ACC112 (cell line): ENCODE data around the gene SEMA7A.

Source experiments
- H2AFZ ChIP-seq: fragments of 200-600 bp; sonication (generic); one replicate; pipeline ENCODE4 v1.6.0; 2017; ENCODE audit warnings: antibody characterized with exemption, low read length; ENCODE audit not compliant: unreplicated experiment
- H3K27ac ChIP-seq: fragments of 200-600 bp; sonication (generic); 2 replicates; pipeline ENCODE4 v1.5.1; 2014; ENCODE audit warnings: low read depth, mild to moderate bottlenecking, antibody characterized with exemption, low read length, moderate library complexity
- H3K27me3 ChIP-seq: fragments of 200-600 bp; sonication (generic); 2 replicates; pipeline ENCODE4 v1.6.1; 2014; ENCODE audit warnings: mild to moderate bottlenecking, antibody characterized with exemption, low read length, moderate library complexity, mixed read lengths; ENCODE audit not compliant: insufficient read depth
- H3K36me3 ChIP-seq: fragments of 200-600 bp; sonication (generic); 2 replicates; pipeline ENCODE4 v1.6.1; 2016; ENCODE audit warnings: mild to moderate bottlenecking, antibody characterized with exemption, low read length, moderate library complexity, mixed read lengths; ENCODE audit not compliant: insufficient read depth
- H3K4me1 ChIP-seq: fragments of 200-600 bp; sonication (generic); one replicate; pipeline ENCODE4 v1.6.1; 2016; ENCODE audit warnings: low read length, mixed read lengths; ENCODE audit not compliant: insufficient read depth, unreplicated experiment, control insufficient read depth
- H3K4me3 ChIP-seq: fragments of 200-600 bp; sonication (generic); 2 replicates; pipeline ENCODE4 v1.5.1; 2014; ENCODE audit warnings: mild to moderate bottlenecking, low read depth, low read length
- H3K79me2 ChIP-seq: fragments of 200-600 bp; sonication (generic); one replicate; pipeline ENCODE4 v1.6.0; 2016; ENCODE audit warnings: low read length; ENCODE audit not compliant: control insufficient read depth, unreplicated experiment, insufficient read depth

The SEMA7A gene

DNA sequence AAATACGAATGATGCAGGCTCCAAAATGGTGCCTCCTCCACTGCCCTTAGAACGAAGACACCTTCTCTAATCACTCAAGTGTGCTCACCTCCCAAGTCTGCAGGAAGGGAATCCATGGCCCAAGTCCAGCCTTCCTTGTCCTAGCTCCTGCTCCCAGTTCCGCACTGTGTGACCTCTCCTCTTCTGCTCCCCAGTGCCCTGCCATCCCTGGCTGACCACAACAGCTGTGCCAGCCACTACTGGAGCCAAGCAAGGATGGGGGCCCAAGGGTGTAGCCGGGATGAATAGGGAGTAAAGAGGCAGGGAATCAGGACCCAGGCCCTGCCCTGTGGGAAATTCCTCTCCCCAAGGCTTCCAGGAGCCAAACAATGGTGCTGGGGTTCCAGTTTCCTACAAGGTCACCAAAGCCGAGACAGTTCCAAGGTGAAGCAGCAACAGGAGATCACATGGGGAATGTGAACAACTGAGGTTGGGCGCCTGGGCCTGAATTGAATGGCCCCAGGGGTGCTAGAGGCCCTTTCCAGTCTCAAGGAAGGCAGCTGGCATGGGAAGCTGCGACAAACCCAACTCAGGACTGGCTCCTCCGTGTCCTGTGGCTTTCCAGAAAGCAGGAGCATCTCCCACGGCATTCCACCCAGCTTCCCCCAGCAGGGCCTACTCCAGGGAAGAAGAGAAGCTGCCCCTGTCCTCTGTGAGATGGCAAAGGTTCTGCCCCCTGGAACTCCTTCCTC lies 20.2 kb downstream of the SEMA7A start:
- H3K4me3 ChIP-seq = no peak overlapping the region
- H3K27ac ChIP-seq = no peak overlapping the region
- no peak overlapping the region for H2AFZ ChIP-seq
- H3K27me3 ChIP-seq = no peaks in the 10 kb centered on the region
- H3K4me1 ChIP-seq = peaks cover 31% of the 10 kb centered on the region
- peaks cover 3% of the 10 kb centered on the region; the same call in 1 of the 2 replicates for H3K36me3 ChIP-seq
- H3K79me2 ChIP-seq = peaks cover 21% of the 10 kb centered on the region

DNA sequence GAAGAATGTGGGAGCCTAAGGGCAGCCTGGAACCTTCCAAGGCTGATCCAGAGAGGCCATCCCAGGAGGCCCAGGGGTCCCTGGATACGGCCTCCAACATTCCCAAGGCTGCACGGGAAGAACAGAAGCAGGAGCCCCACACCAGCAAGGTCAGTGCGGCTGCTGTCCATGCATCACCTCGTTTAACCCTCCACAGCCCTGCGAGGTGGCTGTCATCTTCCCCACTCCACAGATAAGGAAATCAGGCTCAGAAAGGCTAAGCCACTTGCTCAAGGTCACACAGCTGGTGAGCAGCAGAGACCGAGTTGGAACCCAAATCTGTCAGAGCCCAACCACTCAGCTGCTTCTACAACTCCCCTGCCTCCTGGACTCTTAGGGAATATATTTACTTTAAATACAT lies 21.6 kb downstream of the SEMA7A start:
- Histone ChIP-seq H3K27me3 (no peaks in the 10 kb centered on the region), H3K4me1 (peaks cover 30% of the 10 kb centered on the region), H2AFZ (no peak overlapping the region), H3K4me3 (no peak overlapping the region), H3K27ac (no peak overlapping the region), H3K36me3 (peaks cover 3% of the 10 kb centered on the region; the same call in 1 of the 2 replicates), H3K79me2 (peaks cover 10% of the 10 kb centered on the region)

DNA sequence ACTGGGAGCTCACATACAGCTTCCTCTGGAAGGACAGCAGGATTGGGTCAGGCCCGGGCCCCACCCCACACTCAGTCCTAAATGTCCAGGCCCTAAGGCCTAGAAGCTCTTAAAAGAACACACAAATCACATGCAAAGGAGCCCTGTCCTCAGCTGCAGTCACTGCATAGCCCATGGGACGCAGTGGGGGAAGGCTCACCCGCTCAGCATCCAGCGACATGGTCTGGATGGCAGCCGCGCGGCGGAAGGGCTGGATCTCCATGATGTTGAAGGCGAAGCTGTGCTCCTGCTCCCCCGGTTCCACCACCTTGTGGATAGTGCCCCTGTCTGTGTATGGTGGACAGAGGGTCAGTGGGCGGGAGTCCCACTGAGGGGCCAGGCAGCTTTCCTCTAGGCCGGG lies 22.1 kb downstream of the SEMA7A start:
- Histone ChIP-seq H3K79me2 (peaks cover 7% of the 10 kb centered on the region), H2AFZ (no peak overlapping the region), H3K27me3 (no peaks in the 10 kb centered on the region), H3K27ac (no peak overlapping the region), H3K36me3 (peaks cover 3% of the 10 kb centered on the region; the same call in 1 of the 2 replicates), H3K4me3 (no peak overlapping the region), H3K4me1 (peaks cover 30% of the 10 kb centered on the region)

DNA sequence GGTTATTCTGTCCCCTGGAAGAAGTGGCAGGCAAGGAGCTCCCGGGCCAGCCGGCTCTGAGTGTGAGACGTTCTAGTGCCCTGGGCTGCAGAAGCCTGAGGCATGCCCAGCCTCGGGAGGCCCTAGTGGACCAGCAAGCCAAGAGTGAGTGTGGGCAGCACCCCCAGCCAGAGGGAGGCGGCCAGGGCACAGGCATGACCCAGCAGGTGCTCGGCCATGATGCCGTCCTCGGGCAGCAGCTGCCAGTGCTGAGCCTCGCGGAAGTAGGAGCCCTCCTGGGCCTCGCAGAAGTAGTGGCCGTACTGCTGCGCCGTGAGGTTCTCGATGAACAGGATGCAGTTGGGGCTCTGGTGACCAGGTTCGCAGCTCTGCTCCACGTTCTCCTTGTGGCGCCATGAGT lies 23.3 kb downstream of the SEMA7A start:
- peaks cover 32% of the 10 kb centered on the region for H3K4me1 ChIP-seq
- no peak overlapping the region for H2AFZ ChIP-seq
- no peak overlapping the region for H3K4me3 ChIP-seq
- H3K79me2 ChIP-seq = no peaks in the 10 kb centered on the region
- H3K36me3 ChIP-seq = peaks cover 3% of the 10 kb centered on the region; the same call in 1 of the 2 replicates
- H3K27me3 ChIP-seq = no peaks in the 10 kb centered on the region
- H3K27ac ChIP-seq = no peak overlapping the region

DNA sequence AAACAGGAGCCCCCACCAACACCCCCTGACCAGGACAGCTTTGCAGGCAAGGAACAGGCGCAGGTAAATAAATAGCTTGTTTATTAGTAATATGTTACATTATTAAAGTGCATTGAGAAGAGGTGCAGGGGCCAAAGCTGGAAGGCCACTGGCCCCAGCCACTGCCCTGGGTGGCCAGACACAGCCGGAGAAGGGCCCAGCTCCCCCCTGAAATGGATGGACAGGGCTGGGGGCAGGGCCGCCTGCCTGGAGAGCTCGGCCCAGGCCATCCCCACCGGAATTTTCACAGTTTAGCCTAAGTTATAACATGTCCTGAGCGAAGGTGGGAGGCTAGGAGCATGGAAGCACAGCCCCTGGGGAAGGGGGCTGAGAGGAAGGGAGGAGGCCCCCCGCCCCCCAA lies 24.5 kb downstream of the SEMA7A start:
- Histone ChIP-seq H3K36me3 (peaks cover under 1% of the 10 kb centered on the region; the same call in 1 of the 2 replicates), H3K4me1 (peaks cover 32% of the 10 kb centered on the region), H3K4me3 (no peak overlapping the region), H2AFZ (no peak overlapping the region), H3K27me3 (no peaks in the 10 kb centered on the region), H3K79me2 (no peaks in the 10 kb centered on the region), H3K27ac (no peak overlapping the region)

DNA sequence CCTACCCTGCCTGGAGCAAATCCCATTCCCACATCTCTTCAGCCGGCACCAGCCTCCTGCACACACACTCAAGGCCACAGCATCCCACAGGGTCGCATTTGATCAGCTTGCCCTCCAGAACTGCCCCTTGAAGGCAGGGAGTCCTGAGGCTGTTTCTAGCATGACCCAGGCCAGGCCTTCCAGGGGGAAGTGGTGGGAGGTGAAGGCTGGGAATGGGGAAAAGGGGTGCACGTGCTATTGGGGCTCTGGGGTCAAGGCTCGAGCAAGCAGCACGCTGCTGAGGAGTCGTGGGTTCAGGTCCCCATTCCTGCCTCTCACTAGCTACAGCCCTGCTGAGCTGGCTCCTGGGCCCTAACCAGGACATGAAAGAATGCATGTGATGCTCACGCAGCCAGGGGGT lies 24.9 kb downstream of the SEMA7A start:
- H3K36me3 ChIP-seq = no peaks in the 10 kb centered on the region
- peaks cover 33% of the 10 kb centered on the region for H3K4me1 ChIP-seq
- H3K4me3 ChIP-seq = no peak overlapping the region
- H2AFZ ChIP-seq = no peak overlapping the region
- H3K27ac ChIP-seq = no peak overlapping the region
- H3K79me2 ChIP-seq = no peaks in the 10 kb centered on the region
- H3K27me3 ChIP-seq = no peaks in the 10 kb centered on the region

DNA sequence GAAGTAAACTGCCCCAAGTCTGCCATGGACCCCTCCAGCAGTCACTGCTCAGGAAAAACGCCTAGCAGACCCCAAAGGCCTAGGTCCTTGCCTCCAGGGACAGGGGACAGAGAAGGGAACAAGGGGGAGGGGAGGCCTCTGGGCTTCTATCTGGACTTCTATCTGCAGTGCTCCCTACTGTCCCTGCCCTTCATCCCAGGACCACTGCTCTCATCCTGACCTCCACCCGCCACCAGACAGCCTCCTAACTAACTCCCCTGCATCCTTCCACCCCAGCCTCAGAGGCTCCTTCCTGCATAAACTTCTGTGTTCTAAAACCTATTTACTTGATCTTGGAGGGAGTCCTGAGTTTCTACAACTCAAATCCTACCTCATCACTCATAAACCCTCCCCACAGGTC lies 25.4 kb downstream of the SEMA7A start:
- Histone ChIP-seq H3K27ac (peak overlapping the region; percentile 85), H3K79me2 (no peaks in the 10 kb centered on the region), H3K4me3 (no peak overlapping the region), H3K36me3 (no peaks in the 10 kb centered on the region), H2AFZ (no peak overlapping the region), H3K4me1 (peaks cover 35% of the 10 kb centered on the region), H3K27me3 (no peaks in the 10 kb centered on the region)

DNA sequence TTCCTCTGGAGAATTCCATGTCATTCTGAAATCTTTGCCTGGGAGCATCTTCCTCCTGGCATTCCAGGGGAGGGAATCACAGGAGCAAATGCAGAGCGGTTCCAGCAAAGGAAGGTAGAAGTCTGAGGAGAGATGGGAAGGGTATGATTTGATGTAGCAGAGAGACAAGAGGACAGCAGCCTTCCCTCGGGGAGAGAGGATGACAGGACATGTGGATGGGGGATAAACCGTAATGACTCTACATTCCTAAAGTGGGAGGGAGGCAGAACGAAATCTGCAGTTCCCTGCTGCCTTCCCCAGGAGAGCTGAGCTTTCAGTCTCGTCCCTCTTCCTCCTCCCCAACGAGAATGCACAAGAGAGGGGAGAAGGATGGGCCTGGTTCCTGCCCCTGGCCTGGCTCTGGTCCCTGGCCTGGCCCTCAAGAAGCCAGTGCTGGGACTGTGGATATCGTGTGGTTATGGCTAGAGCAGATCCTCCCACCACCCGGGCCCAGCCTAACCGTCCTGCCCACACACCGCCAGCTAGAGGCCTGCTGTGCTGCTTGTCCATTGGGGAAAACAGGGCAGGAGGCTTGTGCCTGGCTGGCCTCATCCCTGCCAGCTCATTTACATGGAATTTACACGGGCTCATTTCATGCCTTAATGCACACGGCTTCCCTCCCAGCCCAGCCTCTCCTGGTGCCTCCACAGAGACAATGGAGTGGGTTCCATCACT lies 26.6 kb downstream of the SEMA7A start:
- Histone ChIP-seq H3K27ac (peak overlapping the region; percentile 85), H3K36me3 (no peaks in the 10 kb centered on the region), H3K4me1 (peaks cover 35% of the 10 kb centered on the region), H3K27me3 (no peaks in the 10 kb centered on the region), H2AFZ (peak overlapping the region; percentile 57), H3K79me2 (no peaks in the 10 kb centered on the region), H3K4me3 (peak overlapping the region; percentile 42)

DNA sequence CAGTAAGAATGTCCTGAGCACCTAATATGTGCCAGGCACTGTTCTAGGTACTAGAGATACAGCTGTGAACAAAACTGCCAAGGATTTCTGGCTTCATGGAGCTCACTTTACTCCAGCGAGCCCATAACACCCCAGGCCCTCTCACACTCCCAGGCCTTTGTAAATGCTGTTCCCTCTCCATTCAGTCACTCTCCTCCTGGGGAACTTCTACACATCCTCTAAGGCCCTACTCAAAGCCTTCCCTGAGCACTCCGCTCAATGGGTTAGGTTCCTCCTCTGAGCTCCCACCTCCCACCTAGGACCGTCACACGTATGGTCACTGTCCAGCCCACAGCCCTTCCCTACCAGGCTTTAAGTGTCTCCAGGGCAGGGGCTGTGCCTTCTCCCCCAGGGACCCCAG lies 27.2 kb downstream of the SEMA7A start:
- H3K36me3 ChIP-seq = no peaks in the 10 kb centered on the region
- H3K4me3 ChIP-seq = 0 out of 2 replicates have a peak overlapping the region, but pooled peaks have one; percentile 42
- peak overlapping the region; percentile 85 for H3K27ac ChIP-seq
- H3K27me3 ChIP-seq = no peaks in the 10 kb centered on the region
- no peaks in the 10 kb centered on the region for H3K79me2 ChIP-seq
- H3K4me1 ChIP-seq = peaks cover 35% of the 10 kb centered on the region
- peak overlapping the region; percentile 57 for H2AFZ ChIP-seq

DNA sequence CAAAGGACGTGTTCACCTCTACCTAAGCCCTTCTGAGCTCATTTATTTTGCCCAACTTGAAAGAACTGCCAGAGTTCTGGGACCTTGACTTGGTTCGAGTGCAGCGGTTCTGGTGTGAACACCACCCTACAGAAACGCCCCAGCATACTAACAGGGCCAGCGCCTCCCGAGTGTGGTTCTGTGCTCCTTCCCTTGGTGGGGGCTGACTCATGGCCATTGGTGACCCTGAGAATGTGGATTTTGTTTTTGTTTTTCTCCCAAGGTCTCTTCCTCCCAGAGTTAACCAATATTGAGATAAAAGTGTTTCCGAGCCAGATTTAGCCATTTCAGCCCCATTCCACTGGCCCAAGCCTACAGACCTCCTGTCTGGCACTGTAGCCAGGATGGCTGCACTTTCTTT lies 27.9 kb downstream of the SEMA7A start:
- Histone ChIP-seq H3K36me3 (no peaks in the 10 kb centered on the region), H3K4me1 (peaks cover 40% of the 10 kb centered on the region), H3K79me2 (no peaks in the 10 kb centered on the region), H3K27me3 (no peaks in the 10 kb centered on the region), H2AFZ (no peak overlapping the region), H3K4me3 (no peak overlapping the region), H3K27ac (peak overlapping the region; percentile 85; the same call in 1 of the 2 replicates)
